Upper lobe of left lung (tissue), 4 donors: ENCODE results near the gene PDZD2.
A peak's percentile ranks its signal among the peaks of the same experiment; 100 is the strongest.

Experiments used
- CTCF ChIP-seq, 6 experiments: fragments of 450-650 bp in 4 of 6; fragments of 200-600 bp in 2 of 6; sonication (generic) in 2 of 6; IDR thresholded peaks; one replicate each; pipeline ENCODE4 v1.5.1; 2016 to 2019; ENCODE audit warnings: antibody characterized with exemption in 6 of 6
- POLR2A ChIP-seq, 4 donors: fragments of 450-650 bp; IDR thresholded peaks; one replicate each; pipeline ENCODE4 v1.5.1; 2016 to 2017; ENCODE audit warnings: antibody characterized with exemption in 4 of 4, mild to moderate bottlenecking in 2 of 4
- POLR2AphosphoS5 ChIP-seq, 2 donors: sonication (generic); formaldehyde crosslinking; IDR thresholded peaks; one replicate each; pipeline ENCODE4 v1.5.1; 2017; ENCODE audit warnings: antibody characterized with exemption in 2 of 2

DNA sequence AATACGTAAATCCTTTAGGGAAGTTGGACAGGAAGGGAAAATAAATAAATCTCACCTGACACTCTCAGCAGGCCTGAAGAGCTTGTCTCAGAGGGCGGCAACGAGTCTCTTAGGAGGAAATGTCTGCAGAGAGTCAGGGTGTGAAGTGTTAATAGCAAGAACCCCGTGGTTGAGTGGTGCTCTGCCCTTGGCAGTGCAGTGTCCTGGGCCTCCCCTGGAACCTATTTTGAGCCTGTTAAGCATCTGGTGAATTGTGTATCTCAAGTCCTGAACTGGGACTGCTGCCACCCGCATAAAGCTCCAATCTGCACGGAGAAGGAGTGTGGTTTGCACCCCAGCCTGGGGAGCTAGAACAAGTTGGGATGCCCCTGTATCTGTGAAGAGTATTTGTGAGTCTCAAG lies 323.4 kb downstream of the PDZD2 start:
- TF ChIP-seq POLR2A (IDR thresholded peaks at IDR 0.05) (no peak), CTCF (IDR thresholded peaks at IDR 0.05) (no peak), POLR2AphosphoS5 (IDR thresholded peaks at IDR 0.05) (peak in 1 of 2 donors; percentile 55)
